GM19043 (cell line): ENCODE data around the gene MYOCD.

Experiments
- ATAC-seq: cut with Tn5 transposase; IDR thresholded peaks from one replicate; pipeline ENCODE4 v1.9.1; 2021; ENCODE audit warnings: low read depth; ENCODE audit not compliant: unreplicated experiment

Gene MYOCD

DNA sequence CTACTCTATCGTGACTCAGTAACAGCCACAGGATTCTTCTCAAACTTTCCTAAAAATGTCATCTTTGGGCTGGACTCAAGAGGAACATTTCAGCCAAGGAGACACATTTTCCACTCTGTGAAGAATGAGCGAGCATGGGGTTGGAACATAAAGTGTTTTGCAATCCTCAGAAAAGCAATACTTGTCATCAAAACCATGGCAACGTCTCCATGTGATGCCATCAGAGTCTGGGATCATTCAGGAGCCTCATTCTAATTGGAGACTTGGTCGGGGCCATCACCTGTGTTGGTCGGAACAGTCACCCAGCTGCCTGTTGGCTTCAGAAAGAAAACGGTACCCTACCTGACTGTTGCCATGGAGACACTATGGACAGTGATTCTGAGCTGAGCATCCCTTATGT is 25.5 kb downstream of the MYOCD start:
- no peak for ATAC-seq

- ATAC-seq = no peak
These were observed 27.9 kb downstream of the MYOCD start for GRCh38 chr17:12693640-12694039.

DNA sequence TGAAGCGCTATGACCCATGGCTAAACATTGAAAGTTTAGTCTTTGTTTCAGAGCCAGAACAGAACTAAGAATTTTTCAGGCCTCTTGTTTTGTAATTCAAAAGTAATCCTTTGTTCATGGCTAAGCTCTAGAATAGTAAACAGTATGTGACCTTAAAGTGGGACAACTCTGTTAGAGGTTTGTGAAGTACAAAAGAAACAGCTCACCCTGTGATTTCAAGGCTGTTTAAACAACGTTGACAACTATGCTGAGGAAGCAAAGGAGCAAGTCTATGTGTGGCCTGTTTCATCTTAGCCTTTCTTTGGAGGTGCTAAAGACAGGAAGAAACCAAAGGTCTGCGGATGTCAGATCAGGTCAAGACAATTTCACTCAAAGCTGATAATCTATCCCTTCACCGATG is 40.4 kb downstream of the MYOCD start:
- no peak for ATAC-seq

GRCh38 chr17:12709063-12709462 is 43.4 kb downstream of the MYOCD start:
- no peak for ATAC-seq

GRCh38 chr17:12712415-12712814 is 46.7 kb downstream of the MYOCD start:
- ATAC-seq = no peak

DNA sequence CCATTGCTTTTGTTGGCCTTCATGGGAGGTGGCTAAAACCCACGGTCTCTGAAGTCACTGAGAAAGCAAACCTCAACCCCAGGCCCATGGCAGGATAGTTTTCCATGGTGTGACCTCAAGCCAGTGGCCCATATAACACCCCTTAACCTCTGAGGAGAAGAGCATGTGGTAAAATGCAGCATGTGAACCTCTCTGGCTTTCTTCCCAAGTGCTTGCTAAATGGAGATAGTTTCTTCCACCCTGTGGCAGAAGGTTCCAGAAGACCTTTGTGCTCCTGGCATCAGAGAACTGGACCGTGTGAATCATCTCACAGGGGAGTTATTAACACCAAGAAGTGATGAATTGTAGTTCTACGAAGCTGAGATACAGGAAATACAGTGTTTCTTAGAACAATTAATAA is 47.3 kb downstream of the MYOCD start:
- ATAC-seq = no peak

GRCh38 chr17:12719948-12720347 is 54.3 kb downstream of the MYOCD start:
- ATAC-seq = no peak

- ATAC-seq = no peak
These were observed 55.9 kb downstream of the MYOCD start for GRCh38 chr17:12721581-12721980.

- ATAC-seq = no peak
These were observed 56.6 kb downstream of the MYOCD start for GRCh38 chr17:12722282-12722681.

- ATAC-seq = no peak
These were observed 60.4 kb downstream of the MYOCD start for GRCh38 chr17:12726131-12726530.

DNA sequence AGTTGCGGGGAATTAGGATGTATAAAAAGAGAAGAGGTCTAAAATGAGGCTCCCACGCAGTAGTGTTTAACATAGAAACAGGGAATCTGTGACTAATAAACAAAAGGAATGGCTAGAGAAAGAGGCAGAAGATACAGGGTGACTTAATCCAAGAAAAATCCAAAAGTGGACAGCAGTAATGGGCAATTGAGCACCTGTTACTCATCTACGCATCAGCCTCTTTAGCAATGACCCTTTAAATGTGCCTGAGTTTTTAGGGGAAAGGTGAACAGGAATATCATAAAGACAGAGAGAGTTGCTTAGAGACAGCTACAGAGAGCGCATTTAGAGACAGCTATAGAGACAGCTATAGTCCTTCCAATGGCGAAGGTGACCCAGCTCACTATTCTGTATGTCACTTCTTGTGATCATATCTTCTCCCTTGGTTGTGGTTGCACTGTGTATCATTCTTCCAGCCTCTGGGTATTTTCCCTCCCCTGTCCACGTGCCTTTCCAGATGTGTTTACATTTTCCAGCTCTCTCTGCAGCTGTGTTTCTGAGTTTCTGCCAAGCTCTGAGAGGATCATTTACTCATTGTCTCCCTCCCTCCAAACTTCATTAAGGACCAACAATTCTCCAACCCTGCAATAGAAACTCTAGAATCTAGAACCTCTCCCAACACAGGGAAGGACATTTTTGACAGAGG is 61.5 kb downstream of the MYOCD start:
- no peak for ATAC-seq

DNA sequence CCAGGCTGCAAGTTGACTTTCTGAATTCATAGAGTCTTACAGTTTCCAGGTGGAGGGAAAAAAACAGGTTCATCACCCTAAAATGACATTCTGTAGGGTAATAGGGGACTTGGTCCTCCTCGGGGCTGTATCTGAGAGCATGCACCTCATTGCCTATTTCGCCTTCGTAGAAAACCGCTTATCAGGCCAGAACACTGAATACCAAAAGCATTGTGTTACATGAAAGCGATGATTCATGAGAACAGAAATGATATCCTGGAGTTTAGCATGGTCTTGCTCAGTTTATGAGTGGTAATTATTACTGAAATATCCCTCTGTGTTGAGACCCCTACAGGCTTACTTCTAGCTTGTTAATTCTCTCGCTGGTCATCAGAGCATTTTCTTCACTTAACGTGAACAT is 62.2 kb downstream of the MYOCD start:
- ATAC-seq = no peak

GRCh38 chr17:12729086-12729485 is 63.4 kb downstream of the MYOCD start:
- no peak for ATAC-seq

GRCh38 chr17:12730421-12730820 is 64.7 kb downstream of the MYOCD start:
- ATAC-seq = no peak

DNA sequence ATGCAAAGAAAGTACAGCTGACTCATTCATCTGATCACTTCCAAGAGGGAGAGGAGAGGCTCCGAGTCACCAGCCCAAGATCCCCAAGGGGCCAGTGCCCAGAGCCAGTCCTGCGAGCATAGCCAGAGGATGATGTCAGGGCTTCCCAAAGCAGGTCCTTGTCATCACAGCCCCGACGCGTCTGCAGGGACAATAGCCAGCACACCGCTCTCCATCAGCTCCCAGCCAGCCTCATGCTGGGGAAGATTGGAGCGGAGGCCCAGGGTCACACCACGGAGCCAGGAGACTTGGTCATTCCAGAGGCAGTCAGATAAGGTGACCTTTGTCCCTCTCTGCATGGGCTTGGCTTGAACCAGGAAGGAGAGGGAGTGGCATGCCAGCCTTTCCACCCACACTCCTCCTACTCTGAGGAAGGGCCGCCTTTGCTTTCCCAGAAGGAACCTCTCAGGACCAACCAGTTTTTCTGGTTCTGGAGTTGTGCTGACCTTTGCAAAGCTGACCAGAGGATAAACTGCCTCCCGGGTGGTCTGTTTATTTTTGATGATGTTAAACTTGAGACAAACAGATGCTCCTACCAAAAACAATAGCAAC is 65.3 kb downstream of the MYOCD start:
- no peak for ATAC-seq

- ATAC-seq = no peak
These were observed 66.1 kb downstream of the MYOCD start for GRCh38 chr17:12731839-12732238.

GRCh38 chr17:12732366-12732765 is 66.7 kb downstream of the MYOCD start:
- no peak for ATAC-seq

DNA sequence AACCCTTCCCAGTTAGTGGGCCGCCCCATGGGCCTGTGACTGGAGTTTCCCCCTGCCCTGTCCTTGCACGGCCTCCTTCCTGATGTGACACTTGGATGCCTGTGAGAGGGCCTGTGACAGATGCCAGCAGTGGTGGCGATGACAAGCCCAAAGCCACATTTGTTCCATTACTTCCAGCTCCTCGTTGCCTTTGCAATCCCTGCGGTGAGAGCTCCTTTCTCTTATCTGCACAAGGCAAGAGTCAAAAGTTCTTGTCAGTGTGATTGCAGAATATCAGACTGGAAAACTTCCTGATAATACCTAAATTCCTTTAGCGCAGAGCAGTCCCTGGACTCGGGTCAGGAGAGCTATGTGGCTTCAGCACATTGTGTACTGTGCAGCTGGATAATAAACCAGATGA is 69.2 kb downstream of the MYOCD start:
- ATAC-seq = no peak

DNA sequence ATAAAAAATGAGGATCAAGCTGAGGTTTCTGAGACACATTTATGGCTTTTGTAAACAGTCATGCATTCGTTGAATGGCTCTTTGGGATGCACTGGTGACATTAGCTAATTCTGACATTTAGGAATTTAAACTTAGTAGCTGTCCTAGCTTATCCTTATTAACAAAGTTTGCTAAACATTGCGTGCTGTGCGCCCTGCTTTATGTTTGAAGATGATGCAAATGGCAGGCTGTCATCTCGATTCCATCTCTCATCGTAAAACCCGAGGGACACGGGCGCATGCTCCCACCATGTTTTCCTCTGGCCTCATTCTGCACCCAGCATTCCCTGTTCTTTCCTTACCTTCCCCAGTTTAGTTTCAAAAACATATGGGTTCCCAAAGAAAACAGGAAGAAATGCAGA is 69.8 kb downstream of the MYOCD start:
- ATAC-seq = no peak

- no peak for ATAC-seq
These were observed 70.8 kb downstream of the MYOCD start for GRCh38 chr17:12736526-12736925.

- no peak for ATAC-seq
These were observed 72.2 kb downstream of the MYOCD start for GRCh38 chr17:12737740-12738469.

GRCh38 chr17:12738624-12739023 is 72.9 kb downstream of the MYOCD start:
- no peak for ATAC-seq
